HG03064 (cell line): Measurements from ENCODE around the gene ATF3.
A peak's percentile ranks its signal among the peaks of the same experiment; 100 is the strongest.
"Not testable (repeated sequence)": the region's sequence is repeated elsewhere in the genome, so short reads cannot be mapped to it uniquely, and the experiment has no call there.

Source experiments
- ATAC-seq: cut with Tn5 transposase; IDR thresholded peaks from one replicate; pipeline ENCODE4 v1.9.1; 2021; ENCODE audit warnings: low read depth; ENCODE audit not compliant: unreplicated experiment

The ATF3 gene

DNA sequence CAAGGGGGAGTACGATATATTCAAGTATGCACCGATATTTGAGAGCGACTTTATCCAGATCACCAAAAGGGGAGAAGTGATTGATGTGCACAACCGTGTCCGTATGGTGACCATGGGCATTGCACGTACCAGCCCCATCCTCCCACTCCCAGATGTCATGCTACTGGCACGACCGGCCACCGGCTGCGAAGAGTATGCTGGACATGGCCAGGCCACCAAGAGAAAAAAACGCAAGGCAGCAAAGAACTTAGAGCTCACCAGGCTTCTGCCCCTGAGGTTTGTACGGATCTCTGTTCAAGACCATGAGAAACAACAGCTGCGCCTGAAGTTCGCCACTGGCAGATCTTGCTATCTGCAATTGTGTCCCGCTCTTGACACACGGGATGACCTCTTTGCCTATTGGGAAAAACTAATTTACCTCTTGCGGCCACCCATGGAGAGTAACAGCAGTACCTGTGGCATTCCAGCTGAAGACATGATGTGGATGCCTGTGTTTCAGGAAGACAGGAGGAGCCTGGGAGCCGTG, 16.5 kb downstream of the ATF3 start:
- no peak for ATAC-seq

- ATAC-seq, result no peak
Observed at GRCh38 chr1:212625781-212626450, 17.4 kb downstream of the ATF3 start.

GRCh38 chr1:212628046-212628445, 19.5 kb downstream of the ATF3 start:
- ATAC-seq, result no peak

DNA sequence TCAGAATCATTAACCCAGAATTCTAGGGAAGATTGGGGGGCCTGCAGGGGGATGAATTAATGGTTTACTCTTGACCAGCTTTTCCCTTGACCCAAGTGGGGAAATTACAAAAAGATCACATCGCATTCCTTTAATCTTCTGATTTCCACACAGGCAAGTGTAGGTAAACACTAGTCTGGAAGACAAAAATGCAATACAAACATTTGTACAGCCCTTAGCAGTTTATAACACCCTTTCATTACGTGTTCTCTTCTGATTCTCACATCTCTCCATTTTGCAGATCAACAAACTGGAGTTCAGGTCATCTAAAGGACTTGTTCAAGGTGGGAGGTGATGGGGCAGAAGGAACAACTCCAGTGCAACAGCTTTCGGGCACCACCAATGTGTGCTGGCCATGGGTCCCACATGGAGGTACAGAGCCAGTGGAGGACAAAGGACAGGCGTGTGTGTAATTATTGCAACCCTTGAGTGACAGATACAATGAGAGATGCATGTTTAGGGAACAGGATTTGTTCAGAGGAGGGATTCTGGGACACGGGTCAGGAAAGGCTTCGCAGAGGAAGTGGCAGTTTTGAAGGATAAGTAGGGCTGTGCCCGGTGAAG, 20.4 kb downstream of the ATF3 start:
- ATAC-seq, result no peak

DNA sequence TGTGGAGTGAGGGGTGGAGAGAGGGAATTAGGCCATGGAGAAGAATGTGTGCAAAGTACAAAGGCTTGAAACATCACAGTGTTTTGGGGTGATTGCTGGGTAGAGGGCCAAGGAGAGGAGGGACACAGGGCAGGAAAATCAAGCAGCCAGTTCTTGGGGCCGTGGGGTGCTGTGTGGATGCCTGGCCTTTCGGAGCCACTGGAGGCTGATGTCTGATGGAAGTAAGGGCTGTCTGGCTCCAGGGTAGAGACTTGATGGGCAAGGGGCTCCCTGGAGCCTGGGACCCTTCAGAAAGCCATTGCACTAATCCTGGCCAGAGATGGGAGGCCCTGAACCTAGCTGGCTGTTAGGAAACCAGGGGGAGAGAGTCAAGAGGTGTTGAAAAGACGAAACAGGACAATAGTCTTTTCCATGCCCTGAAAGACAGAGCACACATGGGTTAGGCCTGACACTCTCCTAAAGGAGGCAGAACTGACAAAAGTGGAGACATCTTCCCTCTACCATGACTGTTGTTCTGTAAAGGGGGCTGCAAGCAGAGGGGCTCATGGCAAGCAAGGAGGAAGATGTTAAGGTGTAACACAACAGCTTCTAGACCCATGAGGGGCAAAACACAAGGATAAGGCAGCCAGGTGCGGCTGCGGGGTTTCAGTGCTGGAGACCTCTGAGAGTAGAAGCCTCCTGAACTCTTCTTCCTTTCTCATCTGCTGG, 21.0 kb downstream of the ATF3 start:
- ATAC-seq, result no peak

DNA sequence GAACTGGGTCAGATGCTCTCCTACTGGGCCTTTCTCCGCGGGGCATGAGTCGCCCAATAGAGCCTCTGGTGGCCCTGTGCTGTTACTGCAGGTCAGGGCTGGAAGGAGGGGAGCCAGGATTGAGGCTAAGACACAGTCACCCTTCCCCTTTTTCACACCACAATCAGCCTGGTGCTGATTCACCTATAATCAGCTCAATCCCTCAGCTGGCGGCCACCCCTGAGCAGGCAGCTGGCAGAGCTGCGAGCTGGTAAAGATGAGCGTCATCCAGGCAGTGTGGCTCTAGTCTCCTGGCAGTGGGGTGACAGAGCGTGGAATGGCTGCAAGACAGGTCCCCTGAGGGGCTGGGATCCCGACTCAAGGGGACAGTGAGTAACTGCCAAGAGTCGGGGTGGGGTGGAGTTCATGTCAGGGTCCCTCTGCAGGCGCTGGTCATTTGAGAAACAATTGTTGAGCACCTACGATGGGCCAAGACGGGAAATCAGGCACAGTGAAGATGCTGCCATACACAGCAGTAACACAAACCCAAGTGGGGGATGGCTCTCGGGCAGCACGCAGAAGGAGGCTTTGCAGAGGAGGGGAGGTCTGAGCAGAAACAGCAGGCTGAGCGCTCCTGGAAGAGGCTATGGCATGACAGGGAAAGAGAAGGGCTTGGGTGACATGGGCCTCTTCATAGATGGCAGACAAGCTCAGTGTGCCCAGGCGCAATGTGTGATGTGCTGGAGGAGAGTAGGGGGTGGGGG, 21.8 kb downstream of the ATF3 start:
- ATAC-seq, result peak; percentile 88

DNA sequence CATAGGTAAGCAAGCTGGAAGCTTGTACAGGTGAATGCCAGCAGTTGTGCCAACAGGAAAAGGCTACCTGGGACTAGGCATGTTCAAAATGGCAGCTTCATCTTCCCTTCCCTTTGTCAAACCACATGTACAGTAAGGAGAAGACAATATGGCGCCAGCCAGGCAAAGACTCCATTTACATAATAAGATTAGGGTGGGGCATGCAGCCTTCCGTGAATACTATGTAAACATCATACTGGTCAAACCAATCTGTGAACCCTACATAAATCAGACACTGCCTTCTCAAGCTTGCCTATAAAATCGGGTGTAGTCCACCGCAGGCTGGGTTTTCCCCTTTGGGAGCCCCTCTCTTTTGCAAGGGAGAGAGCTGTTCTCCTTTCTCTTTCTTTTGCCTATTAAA, 24.6 kb downstream of the ATF3 start:
- no peak for ATAC-seq

GRCh38 chr1:212634252-212634651, 25.7 kb downstream of the ATF3 start:
- ATAC-seq, result no peak

- no peak for ATAC-seq
Observed at GRCh38 chr1:212635141-212635631, 26.6 kb downstream of the ATF3 start.

- no peak for ATAC-seq
Observed at GRCh38 chr1:212637902-212638301, 29.3 kb downstream of the ATF3 start.

GRCh38 chr1:212638492-212639151, 30.1 kb downstream of the ATF3 start:
- no peak for ATAC-seq

DNA sequence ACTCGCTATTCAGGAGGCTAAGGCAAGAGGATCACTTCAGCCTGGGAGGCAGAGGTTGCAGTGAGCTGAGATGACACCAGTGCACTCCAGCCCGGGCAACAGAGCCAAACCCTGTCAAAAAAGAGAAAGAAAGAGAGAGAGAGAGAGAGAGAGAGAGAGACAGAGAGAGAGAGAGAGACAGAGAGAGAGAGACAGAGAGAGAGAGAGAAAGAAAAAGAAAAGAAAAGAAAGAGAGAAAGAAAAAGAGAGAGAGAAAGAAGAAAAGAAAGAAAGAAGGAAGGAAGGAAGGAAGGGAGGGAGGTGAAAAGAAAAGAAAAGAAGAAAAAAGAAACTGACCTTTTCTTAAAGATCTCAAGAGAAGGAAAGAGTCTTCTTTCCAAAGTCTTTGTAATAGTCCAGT, 31.0 kb downstream of the ATF3 start:
- ATAC-seq, result not testable (repeated sequence)

- no peak for ATAC-seq
Observed at GRCh38 chr1:212640223-212640878, 31.8 kb downstream of the ATF3 start.

DNA sequence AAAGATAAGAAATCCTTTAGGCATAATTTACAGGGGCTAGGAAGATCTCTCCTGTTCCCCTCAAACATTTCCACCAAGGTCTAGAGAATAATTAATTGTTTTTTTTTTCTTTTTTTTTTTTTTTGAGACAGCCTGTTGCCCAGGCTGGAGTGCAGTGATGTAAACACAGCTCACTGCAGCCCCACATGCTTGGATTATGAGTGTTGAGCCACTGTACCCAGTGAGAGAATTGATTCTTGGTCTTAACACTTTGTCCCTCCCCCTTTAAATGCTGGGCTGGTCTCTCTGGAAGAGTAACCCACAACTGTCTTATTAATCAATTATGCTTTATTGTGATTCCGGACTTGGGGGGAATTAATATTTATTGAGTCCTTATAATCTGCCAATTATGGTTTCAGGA, 33.4 kb downstream of the ATF3 start:
- no peak for ATAC-seq

GRCh38 chr1:212643877-212644276, 35.3 kb downstream of the ATF3 start:
- no peak for ATAC-seq

GRCh38 chr1:212644866-212645545, 36.4 kb downstream of the ATF3 start:
- ATAC-seq, result no peak

DNA sequence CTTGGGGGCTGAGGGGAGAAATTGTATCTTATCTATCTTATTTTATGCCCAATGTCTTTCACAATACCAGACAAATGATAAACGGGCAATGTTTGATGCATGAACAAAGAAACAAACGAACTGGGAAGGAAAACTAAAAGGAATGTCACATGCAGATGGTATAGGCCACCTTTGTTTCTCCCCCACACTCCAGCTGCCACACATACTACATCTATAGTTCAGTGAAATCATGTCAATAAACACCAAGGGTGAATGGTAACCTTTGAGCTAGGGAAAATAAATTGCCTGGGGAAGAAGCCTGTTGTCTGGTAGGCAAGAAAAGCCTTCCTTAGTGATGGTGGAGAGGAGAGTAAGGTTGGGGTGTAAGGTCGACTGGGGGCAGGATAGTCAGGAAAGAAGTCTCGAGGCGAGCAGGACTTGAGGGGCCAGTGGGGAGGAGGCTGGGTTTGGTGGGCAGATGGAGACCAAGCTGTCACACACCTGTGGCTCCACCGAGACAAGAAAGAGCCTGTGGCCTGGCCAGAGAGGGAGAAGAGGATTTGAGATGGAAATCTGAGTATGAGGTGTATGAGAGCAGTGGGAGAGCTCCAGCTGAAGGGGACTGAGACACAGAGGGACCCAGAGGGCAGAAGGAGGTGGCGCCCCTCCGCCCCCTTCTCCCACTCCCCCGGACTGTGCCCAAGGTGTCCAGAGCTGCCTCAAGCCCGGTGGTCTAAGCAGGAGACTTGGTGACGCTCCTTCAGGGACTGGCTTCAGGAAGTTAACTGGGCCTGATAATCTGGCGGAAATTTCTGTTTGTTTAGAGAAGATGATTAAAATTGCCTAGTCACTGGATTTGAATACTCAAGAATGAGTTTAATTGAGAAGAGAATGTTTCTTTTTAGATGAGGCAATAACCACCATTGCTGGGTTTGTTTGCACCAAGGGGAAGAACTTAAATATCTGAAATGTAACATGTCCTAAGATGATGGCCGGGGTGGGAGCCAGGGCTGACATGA, 37.3 kb downstream of the ATF3 start:
- no peak for ATAC-seq

DNA sequence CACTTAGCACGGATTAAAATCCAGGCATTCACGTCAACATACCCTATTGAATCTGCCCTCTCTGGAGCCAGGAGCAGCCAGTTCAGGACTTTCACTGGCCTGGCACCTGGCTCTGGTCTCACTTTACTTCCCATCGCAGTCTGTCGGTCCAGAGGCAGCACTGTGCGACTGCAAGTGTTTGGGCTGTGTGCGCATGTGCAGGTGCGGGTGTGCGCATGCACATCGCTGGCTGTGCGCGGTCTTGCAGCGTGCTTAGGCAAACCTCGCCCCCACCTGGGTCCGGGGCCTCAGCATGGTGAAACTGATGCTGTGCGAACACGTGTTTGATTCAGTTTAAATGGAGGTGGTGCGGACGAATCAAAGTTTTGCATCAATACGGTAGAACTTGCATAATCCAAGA, 38.0 kb downstream of the ATF3 start:
- no peak for ATAC-seq
